GM19240 (cell line): ENCODE data around the gene EVPLL.
"Not testable (repeated sequence)": the region's sequence is repeated elsewhere in the genome, so short reads cannot be mapped to it uniquely, and the experiment has no call there.

ENCODE experiments used
- DNase-seq: peaks from one replicate; pipeline ENCODE4 v3.0.0; 2011; ENCODE audit warnings: low spot score; ENCODE audit not compliant: insufficient read length

The EVPLL gene

DNA sequence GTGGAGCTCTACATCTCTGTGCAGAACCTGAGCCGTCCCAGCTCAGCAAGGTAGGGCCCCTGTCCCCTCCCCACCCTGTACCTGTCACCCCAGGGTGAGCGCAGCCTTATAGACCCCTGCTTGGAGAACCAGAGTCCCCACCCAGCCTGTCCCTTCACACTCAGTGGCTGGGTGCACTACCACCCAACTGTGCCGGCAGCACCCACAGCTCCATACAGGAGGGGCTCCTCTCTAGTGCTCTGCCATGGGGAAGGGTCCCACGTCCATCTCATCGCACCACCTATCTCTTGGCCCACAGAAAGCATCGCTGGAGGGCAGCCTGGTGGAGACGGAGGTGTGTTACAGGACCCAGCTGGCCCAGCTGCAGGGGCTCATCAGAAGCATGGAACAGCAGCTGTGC lies 45.4 kb downstream of the EVPLL start:
- DNase-seq, result not testable (repeated sequence)

DNA sequence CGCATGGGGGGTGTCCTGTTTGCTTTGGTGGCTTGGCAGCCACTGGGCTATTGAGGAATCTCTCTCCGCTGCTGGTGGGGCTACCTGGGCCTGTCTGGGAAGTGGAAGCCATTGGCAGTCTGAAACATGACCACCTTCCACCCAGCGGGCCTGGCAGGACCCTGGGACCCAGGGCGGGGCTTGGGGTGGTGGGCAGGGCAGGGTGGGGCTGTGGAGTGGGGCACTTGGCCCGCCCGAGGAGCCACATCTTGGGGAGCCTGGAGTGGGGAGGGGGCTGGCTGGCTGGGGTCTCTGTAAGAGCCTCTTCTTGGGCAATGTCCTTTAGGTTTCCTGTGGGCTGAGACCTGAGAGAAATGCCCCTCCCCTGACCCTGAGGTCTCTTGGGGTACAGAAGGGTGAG lies 48.0 kb downstream of the EVPLL start:
- not testable (repeated sequence) for DNase-seq

DNA sequence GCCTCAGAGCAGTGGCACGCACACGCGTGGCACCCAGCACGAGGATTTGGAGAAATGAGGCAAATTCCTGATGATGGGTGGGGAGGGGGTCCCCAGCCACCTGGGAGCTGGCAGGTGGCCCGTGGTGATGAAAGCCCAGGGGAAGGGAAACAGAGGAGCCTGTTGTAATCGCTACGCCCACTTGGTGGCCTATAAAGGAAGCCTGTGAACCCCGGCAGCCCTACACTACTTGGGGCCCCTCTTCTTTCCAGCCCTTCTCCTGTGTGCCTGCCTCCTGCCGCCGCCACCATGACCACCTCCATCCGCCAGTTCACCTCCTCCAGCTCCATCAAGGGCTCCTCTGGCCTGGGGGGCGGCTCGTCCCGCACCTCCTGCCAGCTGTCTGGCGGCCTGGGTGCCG lies 49.1 kb downstream of the EVPLL start:
- DNase-seq, result not testable (repeated sequence)

DNA sequence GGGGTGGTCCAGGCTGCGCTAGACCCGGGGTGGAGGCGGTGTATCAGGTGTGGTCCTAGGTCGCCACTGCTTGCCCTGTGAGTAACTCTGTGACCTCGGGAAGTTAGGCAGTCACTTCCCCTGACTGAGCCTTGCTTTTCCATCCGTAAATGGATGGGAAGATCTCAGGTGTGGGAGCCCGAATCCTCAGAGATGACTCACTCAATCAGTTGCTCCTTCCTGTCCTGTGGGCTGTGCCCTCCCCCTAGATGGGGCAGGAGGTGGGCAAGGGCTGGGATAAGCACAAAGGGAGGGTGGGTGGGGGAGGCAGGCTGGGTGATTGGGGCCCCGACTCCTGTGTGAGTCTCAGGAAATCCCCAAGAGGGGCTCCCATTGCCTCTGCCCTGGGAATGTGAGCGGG lies 54.6 kb downstream of the EVPLL start:
- not testable (repeated sequence) for DNase-seq
